GM12872 (cell line): Measurements from ENCODE around the gene PCDHGB5.

Experiments
- TF ChIP-seq, protein P1 (sequence below): IDR thresholded peaks from 3 replicates; pipeline ENCODE4 v1.5.1; 2011; ENCODE audit warnings: low read depth, mild to moderate bottlenecking, low read length, moderate library complexity; ENCODE audit not compliant: insufficient read depth

PCDHGB5 gene

DNA sequence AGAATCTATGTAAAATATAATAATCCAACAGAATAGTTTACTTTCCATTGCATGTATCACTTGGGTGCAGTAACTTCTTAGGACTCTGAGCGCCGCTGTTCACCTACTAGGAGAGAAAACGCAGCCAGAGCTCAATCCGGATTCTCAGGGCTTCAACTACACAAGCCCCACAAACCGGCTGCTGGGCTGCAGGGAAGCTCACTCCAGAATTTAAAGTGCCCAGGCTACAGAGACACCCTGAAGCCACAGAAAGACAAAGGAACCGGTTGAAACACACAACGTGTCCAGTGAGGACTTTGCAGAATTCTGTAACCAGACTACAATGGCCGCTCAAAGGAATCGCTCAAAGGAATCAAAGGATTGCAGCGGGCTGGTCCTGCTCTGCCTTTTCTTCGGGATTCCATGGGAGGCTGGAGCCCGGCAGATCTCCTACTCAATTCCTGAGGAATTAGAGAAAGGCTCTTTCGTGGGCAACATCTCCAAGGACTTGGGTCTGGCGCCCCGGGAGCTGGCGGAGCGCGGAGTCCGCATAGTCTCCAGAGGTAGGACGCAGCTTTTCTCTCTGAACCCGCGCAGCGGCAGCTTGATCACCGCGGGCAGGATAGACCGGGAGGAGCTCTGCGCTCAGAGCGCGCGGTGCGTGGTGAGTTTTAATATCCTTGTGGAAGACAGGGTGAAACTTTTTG, 15.2 kb downstream of the PCDHGB5 start, which contains the start of gene PCDHGA10:
TSS of gene PCDHGA10 (plus strand) at position 134 of the 686 bp plus-strand sequence. CDS start at position 323, 189 bp downstream.
- TF ChIP-seq, protein P1, sequence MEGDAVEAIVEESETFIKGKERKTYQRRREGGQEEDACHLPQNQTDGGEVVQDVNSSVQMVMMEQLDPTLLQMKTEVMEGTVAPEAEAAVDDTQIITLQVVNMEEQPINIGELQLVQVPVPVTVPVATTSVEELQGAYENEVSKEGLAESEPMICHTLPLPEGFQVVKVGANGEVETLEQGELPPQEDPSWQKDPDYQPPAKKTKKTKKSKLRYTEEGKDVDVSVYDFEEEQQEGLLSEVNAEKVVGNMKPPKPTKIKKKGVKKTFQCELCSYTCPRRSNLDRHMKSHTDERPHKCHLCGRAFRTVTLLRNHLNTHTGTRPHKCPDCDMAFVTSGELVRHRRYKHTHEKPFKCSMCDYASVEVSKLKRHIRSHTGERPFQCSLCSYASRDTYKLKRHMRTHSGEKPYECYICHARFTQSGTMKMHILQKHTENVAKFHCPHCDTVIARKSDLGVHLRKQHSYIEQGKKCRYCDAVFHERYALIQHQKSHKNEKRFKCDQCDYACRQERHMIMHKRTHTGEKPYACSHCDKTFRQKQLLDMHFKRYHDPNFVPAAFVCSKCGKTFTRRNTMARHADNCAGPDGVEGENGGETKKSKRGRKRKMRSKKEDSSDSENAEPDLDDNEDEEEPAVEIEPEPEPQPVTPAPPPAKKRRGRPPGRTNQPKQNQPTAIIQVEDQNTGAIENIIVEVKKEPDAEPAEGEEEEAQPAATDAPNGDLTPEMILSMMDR = peak; percentile 81

DNA sequence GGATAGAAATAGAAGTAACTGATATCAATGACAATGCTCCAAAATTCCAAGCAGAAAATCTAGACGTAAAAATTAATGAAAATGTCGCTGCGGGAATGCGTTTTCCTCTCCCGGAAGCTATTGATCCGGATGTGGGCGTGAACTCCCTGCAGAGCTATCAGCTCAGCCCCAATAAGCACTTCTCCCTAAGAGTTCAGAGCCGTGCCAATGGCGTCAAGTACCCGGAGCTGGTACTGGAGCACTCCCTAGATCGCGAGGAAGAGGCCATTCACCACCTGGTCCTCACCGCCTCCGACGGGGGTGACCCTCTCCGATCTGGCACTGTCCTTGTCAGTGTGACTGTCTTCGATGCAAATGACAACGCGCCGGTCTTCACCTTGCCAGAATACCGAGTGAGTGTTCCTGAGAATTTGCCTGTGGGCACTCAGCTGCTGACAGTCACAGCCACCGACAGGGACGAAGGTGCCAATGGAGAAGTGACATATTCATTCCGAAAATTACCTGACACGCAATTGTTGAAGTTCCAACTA, 15.9 kb downstream of the PCDHGB5 start:
- TF ChIP-seq, protein P1 = no peak

DNA sequence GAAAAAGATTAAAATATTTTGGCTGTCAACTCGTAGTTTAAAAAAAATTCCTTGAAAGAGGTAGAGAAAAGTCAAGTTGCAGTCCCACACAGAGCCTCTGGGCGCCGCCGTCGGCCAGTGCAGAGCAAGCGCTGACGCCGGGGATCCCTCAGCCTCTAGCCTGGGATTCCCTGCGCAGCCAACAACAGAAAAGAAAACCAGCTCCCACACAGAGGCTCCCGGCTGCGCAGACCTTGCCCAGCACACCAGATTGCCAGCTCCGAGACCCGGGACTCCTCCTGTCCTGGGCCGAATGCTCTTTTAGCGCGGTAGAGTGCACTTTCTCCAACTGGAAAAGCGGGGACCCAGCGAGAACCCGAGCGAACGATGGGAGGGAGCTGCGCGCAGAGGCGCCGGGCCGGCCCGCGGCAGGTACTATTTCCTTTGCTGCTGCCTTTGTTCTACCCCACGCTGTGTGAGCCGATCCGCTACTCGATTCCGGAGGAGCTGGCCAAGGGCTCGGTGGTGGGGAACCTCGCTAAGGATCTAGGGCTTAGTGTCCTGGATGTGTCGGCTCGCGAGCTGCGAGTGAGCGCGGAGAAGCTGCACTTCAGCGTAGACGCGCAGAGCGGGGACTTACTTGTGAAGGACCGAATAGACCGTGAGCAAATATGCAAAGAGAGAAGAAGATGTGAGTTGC, 19.9 kb downstream of the PCDHGB5 start, which contains the start of gene PCDHGB7:
TSS of gene PCDHGB7 (plus strand) at position 184 of the 679 bp plus-strand sequence. CDS start at position 367, 183 bp downstream.
- TF ChIP-seq, protein P1 = peak; percentile 83

DNA sequence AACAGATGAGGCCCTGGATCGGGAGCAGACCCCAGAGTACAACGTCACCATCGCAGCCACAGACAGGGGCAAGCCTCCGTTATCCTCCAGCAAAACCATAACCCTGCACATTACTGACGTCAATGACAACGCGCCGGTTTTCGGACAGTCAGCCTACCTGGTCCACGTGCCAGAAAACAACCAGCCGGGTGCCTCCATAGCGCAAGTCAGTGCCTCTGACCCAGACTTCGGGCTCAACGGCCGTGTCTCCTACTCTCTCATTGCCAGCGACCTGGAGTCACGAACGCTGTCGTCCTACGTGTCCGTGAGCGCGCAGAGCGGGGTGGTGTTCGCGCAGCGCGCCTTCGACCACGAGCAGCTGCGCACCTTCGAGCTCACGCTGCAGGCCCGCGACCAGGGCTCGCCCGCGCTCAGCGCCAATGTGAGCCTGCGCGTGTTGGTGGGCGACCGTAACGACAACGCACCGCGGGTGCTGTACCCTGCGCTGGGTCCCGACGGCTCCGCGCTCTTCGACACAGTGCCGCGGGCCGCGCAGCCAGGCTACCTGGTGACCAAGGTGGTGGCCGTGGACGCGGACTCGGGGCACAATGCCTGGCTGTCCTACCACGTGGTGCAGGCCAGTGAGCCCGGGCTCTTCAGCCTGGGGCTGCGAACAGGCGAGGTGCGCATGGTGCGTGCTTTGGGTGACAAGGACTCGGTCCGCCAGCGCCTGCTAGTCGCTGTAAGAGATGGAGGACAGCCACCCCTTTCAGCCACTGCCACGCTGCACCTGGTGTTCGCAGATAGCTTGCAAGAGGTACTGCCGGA, 21.5 kb downstream of the PCDHGB5 start:
- TF ChIP-seq, protein P1 = no peak

DNA sequence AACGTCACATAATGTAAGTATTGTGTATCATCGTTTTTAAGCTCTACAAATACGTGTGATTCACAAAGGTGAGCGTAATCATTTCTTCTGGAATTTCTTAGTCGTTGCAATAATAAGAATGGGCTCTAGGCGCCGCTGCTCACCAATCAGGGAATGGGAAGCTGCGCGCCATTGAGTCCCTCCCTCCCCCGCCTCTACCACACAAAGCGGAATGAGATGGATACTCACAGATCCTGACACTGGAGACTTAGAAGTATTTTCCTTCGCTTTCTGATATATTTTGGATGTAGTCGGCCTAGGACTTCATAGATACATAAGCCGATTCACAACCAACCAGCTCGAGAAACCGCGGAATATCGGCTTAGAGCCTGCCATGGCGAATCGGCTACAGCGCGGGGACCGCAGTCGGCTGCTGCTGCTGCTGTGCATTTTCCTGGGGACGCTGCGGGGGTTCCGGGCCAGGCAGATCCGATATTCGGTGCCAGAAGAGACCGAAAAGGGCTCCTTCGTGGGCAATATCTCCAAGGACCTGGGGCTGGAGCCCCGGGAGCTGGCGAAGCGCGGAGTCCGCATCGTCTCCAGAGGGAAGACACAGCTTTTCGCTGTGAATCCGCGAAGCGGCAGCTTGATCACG, 23.2 kb downstream of the PCDHGB5 start, which contains the start of gene PCDHGA11:
TSS of gene PCDHGA11 (plus strand) at position 197 of the 634 bp plus-strand sequence. CDS start at position 374, 177 bp downstream.
- TF ChIP-seq, protein P1 = peak; percentile 78

DNA sequence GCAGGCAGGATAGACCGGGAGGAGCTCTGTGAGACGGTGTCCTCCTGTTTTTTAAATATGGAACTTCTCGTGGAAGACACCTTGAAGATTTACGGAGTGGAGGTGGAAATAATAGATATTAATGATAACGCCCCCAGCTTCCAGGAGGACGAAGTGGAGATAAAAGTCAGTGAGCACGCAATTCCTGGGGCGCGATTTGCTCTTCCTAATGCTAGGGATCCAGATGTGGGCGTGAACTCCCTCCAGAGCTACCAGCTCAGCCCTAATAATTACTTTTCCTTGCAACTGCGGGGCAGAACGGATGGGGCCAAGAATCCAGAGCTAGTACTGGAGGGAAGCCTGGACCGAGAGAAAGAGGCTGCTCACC, 23.7 kb downstream of the PCDHGB5 start:
- TF ChIP-seq, protein P1 = no peak
